NCI-H526 treated with DMSO at 0.1 percent for 48 hours (cell line): ENCODE results near the gene NRG3.
"Not testable (repeated sequence)": the region's sequence is repeated elsewhere in the genome, so short reads cannot be mapped to it uniquely, and the experiment has no call there.

ENCODE experiments used
- DNase-seq: peaks from one replicate; lab custom pipeline; 2025; lab: John Stamatoyannopoulos, UW

NRG3 gene

DNA sequence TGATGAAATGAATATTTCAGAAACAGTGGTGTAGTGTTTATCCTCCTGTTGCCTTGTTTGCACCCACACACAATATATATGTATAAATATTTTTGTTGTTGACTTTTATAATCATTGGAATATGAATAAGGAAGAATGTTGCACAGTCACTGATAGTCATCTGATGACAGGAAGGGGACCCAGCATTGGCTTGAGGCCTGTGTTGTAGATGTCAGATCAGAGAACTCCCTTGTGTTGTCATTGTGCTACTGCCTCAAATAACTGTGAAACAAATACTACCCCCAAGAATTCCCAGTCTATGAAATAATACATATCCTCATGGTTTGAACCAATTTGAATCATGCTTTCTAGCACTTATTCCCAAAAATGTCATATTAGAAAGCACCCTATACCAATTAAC, 84.0 kb downstream of the NRG3 start:
- DNase-seq = no peak

DNA sequence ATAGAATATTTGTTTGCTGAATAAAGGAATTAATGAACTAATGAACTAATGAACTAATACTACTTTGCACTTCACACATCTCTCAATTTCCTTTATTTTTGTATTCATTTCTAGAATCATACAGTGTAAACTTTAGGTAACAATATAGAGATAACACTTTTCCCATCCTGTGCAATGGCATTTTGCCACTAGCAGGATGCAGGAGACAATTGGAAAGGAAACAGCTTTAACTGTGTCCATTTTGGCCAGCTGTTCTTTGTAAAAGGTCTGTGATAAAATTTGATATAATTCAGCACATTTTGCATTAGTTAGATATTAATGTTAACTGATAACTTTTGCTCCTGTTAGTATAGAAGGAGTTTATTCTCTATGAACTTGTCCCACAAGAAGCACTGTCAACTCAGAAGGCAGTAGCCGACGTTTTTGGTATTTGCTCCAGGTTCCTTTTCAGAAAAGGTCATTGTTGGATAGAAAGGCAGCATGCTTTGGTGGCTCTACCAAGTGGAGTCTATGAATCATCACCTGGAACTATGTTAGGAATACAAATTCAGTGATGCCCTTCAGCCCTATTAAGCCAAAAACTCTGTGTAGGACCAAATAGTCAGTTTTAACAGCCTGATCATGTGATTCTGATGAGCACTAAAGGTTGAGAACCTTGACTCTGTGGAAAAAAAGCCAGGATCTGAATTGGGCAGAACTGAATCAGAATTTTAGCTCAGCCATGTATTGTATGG, 86.6 kb downstream of the NRG3 start:
- no peak for DNase-seq

DNA sequence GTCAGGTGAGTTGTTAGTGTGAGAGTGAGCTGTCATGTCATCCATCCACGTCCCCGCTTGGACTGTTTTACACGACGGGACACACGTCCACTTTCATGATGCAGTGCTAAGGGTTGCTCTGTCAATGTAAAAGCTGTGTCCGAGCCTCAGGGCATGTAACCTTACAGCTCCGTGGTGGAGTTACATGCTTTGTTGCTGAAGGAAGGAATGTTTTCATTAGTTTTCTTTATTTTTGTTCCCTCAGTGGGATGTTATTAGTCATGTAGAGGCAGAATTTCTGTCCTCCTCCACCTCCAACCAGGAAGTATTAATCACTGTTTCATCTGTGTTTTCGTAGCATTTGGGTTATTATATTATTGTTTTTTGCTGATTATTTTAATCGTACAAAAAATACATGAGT, 88.6 kb downstream of the NRG3 start:
- DNase-seq = no peak

DNA sequence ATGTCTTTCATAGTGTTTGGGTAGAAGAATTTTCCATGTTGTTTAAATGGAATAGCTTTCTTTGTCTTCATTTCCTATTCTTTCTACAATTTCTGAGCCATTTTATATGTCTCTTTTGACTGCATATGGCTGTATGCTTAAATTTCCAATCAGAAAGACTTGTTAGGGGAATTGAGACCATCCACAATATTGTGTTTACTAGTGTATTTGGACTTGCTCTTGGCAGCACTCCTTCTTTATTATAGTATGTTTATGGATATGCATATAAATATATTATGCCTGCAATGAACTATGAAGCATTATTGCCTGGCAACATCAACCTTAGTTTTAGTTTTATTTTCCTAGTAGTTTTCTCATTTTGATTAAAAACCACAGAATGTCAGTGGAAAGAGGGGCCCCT, 92.7 kb downstream of the NRG3 start:
- no peak for DNase-seq

DNA sequence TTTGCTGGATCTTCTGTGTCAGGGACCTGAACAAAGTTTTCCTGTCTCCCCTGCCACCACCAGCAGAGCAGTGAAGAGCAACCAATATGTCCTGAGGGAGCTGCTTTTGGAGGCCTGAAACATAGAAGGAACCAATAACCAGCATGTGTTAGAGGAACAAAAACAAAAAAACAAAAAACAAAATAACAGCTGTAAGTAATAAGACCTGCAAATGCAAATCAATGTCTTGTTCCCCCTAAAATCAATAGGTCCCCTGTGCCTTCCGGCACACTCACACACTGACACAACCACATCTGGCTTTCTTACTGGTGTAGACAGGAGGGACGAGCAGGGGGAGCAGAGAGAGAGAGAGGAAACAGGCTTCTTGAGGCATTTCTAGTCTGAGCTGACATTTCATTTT, 94.1 kb downstream of the NRG3 start:
- DNase-seq = no peak

DNA sequence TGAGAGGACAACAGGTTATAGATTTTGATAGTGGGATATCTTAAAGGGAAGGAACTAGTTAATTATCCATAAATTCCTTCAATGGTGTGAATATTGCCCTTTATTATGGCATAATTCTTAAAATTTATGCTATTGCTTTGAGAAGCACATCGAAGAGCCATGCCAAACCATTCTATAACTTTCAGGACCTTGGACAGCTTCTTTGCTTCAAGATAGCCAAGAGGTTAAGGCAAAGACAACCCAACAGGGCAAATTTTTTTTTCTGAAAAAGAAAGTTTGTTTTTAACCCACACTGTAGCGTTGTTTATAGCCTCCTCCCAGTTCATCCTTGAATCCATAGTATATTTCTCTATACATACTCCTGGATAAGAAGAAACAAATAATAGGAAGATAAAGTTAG, 103.2 kb downstream of the NRG3 start:
- DNase-seq = no peak

DNA sequence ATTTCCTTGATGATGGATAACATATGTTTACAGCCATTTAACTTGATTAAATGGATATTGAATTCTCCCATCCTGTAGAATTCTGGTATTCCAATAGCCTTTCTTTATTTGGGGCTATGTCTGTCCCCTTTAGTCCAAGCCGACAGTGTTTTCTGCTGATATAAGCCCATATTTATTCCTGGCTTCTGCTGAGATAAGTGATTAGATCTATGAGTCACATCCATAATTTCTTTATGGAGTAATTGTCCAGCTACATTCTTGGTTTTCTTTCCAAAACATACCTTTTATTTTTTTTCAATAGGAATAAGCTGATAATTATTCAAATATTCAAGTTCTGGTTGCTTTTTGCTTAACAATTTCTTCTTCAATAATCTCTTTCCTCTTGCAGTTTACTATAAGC, 106.7 kb downstream of the NRG3 start:
- no peak for DNase-seq

DNA sequence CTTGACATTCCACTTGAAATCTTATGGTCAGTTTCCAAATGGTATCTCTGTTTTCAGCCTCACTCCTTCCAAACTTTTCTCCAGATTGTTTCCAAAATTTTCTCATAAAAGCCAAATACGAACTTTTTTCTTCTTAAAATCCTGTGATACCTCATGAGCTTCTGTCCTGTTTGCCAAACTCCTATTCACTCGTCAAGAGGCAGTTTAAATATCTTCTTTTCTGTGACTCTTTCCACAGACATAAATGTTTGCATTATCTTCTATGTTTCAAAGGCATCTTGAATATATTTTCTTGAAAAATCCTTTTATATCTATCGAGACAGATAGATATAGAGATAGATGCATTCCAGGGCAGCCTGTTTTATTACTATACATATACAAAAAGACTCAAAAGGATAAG, 109.4 kb downstream of the NRG3 start:
- DNase-seq = no peak

DNA sequence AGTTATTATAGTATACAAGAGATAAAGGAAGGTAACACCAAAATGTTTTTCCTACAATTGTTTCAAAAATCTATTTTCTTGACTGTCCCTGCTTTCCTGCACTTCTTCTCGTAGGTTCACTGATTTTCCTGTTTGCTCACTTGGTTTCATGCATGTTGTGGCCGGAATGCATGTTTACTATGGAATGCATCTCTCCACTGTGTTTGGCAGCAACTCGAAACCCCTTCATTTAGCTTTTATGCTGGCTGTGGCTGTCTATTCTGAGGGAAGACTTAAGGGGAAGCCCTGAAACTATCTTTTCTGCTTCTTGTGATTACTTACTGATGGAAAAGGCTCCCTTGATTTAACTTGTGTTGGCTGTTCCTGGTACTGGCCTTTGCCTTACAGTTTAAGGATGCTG, 120.3 kb downstream of the NRG3 start:
- no peak for DNase-seq

DNA sequence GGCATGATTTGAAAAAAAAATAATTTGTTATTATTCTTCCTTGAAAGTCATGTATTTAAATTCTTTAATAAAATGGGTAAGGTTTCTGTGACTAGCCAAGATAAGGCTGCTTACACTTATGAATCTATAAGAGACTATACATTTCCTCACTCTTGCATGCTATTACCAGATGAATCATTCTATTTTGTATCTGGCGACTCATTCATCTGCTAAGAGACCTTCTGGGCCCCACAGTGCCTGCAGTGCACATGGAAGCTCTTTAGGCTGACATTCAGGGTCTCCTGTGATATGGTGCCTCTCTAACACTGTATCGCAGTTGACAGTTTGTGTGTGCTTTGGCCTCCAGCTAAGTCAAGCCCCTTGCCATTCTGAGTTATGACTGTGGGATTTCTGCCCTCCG, 121.9 kb downstream of the NRG3 start:
- DNase-seq = no peak

DNA sequence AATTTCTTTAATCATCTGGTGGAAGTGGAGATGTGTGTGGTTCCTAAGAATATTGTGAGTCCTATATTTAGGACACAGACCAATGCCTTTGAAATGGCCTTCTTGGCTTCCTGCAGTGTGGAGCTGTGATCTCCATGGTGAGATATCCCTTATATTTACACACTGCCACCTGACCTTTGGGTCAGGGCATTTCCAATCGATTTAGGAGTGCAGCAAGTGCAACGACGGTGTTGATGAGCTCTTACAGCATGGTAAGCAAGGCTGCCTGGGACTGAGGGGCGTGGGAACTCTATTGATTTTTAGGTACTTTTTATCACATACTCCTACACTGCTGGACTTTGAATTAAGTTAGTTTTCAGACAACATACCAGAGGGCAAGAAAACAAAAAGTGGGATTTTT, 146.0 kb downstream of the NRG3 start:
- no peak for DNase-seq

DNA sequence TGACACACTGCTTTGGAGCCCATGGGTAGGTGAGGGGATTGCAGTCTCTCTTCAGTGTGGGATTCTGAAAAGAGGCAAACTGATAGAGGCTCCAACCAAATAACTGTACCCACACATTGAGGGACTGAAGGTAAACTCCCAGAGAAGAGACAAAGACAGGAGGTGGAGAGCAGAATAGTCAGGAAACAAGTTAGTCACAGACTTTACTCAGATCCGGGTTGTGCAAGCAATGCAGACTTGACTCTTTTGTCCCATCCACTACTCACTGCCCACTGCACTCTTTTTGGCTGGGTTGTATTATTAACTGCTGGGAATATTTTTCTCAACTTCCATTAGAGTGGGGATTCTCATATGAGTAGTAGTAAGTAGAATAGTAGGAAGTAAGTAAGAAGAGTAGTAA, 152.7 kb downstream of the NRG3 start:
- no peak for DNase-seq

DNA sequence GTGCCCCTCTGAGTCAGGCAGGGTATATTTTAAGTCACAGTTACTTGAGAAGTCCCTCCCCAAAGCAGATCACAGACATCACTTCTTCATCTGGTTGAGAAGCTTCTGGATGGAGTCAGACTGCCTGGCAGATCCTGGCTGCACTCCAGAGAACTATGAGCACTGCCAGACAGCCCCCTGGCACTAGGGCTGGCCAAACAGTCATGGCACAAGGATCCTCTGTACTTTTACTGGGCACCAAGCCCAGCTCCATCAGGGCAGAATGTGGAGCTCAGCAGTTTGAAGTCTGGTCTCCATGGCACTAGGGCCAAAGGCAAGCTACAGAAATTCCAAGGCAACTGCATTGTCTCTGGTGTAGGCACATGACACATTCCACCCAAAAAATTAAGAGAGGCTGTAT, 162.1 kb downstream of the NRG3 start:
- DNase-seq = no peak

DNA sequence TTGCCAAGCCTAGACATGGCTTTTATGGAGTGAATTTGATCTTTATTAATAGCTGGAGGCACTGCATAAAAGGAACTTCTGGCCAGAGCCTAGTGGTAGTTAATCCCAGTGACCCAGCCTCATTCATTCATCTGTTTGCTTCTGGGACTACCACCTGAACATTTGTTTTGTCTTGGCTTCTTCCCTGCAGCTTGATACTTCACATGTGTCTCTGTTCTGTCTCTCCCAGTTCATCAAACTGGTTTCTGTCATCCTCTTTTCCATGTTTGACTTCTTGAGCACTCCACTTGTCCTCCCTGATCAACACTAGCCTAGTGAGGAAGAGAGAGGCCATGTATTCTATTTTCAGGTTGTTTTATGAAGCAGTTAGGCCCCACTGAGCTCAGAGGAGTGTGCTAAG, 163.6 kb downstream of the NRG3 start:
- no peak for DNase-seq

DNA sequence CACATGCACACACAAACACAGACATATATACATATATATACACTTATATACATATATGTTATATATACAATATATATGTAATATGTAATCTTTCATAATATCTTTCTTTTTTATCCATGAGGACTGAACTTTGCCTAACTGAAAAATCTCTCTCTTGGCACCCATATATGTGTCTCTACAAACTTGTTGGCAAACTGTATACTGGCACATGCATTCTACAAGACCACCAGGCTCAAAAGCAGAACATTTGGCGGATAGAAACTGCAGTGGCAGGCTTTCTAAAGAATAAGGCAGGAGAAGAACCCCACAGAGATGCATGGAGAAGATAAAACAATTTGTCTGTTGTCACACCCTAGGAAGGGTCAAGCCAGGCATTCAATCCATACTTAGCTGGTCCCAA, 165.3 kb downstream of the NRG3 start:
- no peak for DNase-seq

DNA sequence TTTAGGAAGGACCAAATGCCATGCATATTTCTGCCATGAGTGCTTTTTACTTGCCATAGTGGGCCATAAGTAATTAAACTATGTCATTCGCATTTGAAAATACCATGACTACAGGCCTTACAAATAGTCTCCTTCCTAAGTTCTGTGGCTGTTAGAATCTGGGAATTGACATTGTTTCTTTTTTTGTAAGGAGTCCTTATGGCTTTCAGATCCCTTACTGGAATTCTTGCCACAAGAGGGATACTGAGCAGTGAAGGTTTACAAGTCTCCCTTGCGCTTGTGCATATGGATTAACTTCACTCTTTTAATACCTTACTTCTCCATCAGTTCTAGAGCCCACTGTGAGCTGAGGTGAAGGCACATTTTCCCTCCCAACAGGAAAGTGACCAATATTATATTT, 166.0 kb downstream of the NRG3 start:
- DNase-seq = no peak

DNA sequence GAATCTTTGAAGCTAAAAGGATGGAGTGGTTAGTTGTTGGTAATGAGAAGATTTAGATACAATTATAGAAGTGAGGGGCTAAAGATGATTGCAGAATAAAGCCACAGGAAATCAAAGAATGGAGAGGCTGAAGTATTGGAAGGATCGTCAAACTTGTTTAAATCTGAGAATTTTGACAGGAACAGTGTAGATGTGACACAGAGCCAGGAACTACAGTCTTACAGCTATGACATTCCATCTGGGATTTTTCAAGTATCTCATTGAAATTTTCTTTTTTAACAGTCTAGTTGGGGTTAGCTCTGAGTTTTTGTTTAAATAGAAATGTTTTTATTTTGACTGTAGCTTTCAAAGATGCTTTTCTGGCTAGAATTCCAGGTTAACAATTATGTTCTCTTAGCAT, 181.4 kb downstream of the NRG3 start:
- DNase-seq = no peak

DNA sequence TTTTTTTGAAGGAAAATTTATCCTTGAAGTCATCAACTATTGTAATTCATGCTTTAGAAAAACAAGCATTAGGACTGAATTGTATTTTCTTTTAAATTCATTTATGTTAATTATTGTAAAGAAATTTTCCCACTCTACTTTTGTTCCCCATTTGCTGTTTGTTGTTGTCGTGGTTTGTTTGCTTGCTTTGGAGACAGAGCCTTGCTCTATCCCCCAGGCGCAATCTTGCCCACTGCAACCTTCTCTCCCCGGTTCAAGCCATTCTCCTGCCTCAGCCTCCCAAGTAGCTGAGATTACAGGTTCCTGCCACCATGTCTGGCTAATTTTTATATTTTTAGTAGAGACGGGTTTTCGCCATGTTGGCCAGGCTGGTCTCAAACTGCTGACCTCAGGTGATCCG, 192.2 kb downstream of the NRG3 start:
- DNase-seq = not testable (repeated sequence)

DNA sequence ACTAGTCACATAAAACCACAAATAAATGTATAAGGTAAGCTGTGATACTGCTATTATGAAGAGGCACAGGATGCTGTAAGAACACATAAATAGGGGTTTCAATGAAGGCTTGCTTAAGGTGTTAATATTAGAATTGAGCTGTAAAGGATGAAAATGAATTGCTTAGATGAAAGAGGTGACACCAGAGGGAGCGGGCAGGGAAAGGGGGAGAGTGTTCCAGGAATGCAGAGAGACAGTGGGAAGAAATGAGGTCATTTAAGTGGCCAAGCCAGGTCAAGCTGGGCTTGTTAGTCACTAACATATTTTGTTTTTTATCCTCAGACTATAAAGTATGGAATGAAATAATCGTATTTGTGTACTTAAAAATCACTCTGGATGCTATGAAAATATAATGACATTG, 193.5 kb downstream of the NRG3 start:
- DNase-seq = no peak

DNA sequence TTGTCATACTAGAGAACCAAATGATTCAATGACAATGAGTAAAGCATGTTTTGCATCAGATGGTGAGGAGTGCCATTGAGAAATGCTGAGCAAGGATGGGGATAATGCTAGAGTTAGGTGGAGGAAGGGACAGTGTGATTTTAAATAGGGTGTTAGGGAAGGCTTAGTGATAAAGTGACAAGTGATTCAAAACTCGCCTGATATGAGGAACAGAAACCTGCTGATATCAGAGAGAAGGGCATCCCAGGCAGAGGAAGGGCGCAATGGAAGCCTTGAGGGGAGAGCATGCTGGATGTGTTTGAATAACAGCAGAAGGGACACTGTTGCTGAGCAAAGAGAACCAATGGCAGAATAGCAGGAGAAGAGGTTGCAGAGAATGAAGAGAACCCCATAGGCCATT, 196.2 kb downstream of the NRG3 start:
- no peak for DNase-seq

DNA sequence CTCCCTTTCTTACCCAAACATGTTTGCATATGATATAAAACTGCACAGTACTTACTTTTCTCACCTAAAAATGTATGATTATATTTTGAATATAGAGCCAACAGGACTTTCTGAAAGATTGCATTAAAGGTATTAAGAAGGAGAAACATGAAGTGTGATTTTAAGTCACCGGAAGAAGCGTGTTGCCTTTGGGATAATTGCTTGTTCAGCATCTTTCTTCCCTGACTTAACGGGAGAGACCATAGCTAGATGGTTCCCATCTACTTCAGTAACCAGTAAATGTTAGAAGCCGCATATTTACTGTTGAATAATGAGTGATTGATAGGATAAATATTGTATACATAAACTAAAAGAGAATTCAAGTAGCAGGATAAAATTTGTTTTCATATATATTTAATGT, 197.1 kb downstream of the NRG3 start:
- no peak for DNase-seq

DNA sequence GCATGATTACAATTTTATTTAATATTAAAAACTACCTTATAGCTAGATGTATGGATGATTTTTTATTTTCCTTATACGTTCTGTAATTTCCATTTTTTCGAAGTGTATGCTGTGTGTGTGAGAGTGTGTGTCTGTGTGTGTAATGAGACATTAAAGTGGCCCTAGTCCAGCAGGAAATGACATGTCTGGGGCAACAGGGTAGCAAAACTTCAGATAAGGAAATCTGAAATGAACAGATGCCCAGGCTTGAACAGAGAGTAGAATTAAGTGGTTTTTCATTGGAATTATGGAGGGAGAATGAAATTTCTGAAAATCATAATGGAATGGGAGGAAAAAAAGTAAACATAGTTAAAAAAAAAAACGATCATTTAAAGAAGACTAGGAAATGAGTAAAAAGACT, 200.6 kb downstream of the NRG3 start:
- DNase-seq = no peak

DNA sequence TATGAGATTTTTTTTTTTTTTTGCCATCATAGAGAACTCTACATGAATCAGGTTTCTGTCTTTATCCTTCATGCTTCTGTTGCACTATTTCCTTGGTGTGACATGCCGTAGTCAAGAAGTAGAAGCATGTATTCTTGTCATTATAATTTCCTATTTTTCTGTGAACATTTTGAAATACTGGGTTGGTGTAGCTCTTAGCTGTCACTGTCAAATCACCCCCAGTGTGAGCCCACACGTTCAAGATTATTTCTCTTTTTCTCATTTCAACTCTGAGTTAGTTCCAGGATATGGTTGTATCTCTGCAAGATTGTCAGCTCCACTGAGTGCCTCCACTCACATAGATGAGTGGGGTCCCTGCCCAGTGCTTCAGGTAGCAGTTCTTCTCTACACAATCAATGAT, 209.5 kb downstream of the NRG3 start:
- DNase-seq = no peak

DNA sequence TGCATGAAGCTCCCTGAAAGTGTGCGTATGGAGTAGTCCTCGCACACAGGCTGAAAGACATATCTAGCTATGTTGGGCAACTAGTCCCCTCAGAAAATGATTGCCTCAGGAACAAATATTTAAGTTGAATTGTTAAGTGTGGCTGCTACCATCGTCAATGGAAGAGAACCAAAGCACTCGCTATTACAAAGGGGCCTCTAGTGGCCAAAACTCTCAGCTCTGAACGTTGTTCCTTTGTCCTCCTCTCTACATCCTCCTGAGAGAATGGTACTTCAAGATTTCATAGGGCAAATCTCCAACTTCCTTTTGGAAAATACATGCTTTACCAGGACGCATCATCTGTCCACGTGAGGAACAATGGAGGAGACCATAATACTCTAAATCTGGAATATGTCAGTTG, 209.9 kb downstream of the NRG3 start:
- DNase-seq = no peak

DNA sequence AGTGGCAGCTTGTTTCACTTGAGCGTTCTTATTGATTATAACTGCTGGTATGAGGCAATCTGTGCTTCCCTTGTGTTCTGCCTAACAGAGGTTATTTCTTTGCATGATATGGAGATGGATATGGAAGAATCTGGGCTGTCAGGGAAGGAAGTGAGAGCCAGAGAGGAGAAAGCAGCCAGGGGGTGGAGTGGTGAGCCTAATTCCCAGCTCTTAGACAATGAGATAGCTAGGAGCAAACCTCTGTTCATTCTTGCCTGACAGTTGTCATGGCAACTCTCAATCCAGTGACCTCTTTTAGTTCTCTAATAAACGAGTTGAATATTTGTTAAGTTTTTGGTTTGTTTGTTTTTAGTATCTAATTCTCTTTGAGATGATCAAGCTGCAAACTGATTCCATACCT, 214.3 kb downstream of the NRG3 start:
- no peak for DNase-seq
